HG03196 (cell line): ENCODE measurements around the gene DALRD3.

Experiments used
- ATAC-seq: cut with Tn5 transposase; IDR thresholded peaks from one replicate; pipeline ENCODE4 v1.9.1; 2021; ENCODE audit not compliant: unreplicated experiment

The DALRD3 gene

GRCh38 chr3:48982686-48983085 is 35.7 kb downstream of the DALRD3 start:
- ATAC-seq, result no peak

GRCh38 chr3:48982016-48982415 is 36.4 kb downstream of the DALRD3 start:
- ATAC-seq, result no peak

- no peak for ATAC-seq
These were observed 38.1 kb downstream of the DALRD3 start for GRCh38 chr3:48980295-48980694.

DNA sequence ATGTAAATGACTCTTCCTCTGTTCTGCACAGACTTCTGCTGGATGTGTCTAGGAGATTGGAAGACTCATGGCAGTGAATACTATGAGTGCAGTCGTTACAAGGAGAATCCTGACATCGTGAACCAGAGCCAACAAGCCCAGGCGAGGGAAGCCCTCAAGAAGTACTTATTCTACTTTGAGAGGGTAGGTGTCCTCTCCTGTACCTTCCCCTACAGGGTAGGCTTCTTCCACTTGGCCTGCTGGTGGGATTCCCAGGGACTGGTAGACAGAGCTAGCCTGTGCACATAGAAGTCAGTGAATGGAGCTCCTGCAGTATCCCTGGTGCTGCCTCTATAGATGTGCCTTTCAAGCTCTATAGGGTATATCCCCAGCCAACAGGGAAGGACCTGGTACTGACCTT is 38.9 kb downstream of the DALRD3 start:
- ATAC-seq, result no peak

- no peak for ATAC-seq
These were observed 44.1 kb downstream of the DALRD3 start for GRCh38 chr3:48974076-48974864.

DNA sequence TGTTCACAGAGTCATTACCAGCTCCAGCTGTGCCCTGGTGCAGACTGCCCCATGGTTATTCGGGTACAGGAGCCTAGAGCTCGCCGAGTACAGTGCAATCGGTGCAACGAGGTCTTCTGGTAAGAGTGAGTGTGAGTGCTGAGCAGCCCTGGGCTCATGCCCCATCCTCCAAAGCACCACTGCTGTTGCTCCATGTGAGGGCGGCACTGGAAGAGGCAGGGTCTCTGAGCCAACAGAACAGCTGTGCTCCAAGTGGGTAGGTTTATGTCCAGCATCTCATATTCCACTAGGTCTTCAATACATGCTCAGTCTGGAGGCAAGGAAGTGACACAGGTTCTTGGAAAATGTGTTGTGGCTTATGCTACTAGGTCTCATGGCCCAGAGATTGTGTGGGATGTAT is 47.8 kb downstream of the DALRD3 start:
- ATAC-seq, result no peak

DNA sequence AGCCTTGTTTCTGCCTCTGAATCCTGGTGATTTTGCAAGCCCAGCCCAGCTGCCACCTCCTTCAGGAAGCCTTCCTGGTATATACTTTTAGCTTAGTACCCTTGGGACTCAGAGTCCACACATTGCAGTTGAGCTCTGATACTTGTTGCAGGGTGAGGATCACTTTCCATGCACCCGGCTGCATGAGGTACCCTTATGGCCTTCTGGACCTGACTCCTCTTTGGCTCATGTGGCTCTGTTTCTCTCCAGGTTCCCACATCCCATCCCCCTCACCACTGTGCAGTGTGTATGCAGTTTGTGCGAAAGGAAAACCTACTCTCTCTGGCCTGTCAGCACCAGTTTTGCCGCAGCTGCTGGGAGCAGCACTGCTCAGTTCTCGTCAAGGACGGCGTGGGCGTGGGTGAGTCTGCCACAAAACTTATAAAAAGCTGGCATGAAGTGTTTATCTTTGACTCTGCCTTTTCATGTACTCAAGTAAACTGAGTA is 51.5 kb downstream of the DALRD3 start:
- no peak for ATAC-seq

GRCh38 chr3:48966367-48966766 is 52.0 kb downstream of the DALRD3 start:
- ATAC-seq, result no peak
